Loucy (cell line): ENCODE results near the gene ACADL.

Source experiments
- H2AFZ ChIP-seq: fragments of 200-600 bp; sonication (generic); 2 replicates; pipeline ENCODE4 v1.6.0; 2016; ENCODE audit warnings: antibody characterized with exemption, mild to moderate bottlenecking, low read length, moderate library complexity
- H3F3A ChIP-seq: fragments of 200-600 bp; 2 replicates; pipeline ENCODE4 v1.6.0; 2016; ENCODE audit warnings: antibody characterized with exemption, low read depth, mild to moderate bottlenecking
- H3K27me3 ChIP-seq: fragments of 200-600 bp; sonication (generic); 2 replicates; pipeline ENCODE4 v1.6.1; 2014; ENCODE audit warnings: low read length, mild to moderate bottlenecking; ENCODE audit not compliant: insufficient read depth, poor library complexity, severe bottlenecking
- H3K36me3 ChIP-seq: fragments of 200-600 bp; sonication (generic); 2 replicates; pipeline ENCODE4 v1.6.1; 2016; ENCODE audit warnings: low read length; ENCODE audit not compliant: insufficient read depth
- H3K4me1 ChIP-seq: fragments of 200-600 bp; sonication (generic); 2 replicates; pipeline ENCODE4 v1.5.1; 2014; ENCODE audit warnings: low read length, mild to moderate bottlenecking; ENCODE audit not compliant: insufficient read depth, poor library complexity, severe bottlenecking
- H3K4me2 ChIP-seq: fragments of 200-600 bp; sonication (generic); 2 replicates; pipeline ENCODE4 v1.6.0; 2014; ENCODE audit warnings: antibody characterized with exemption, low read length, low read depth, mild to moderate bottlenecking; ENCODE audit not compliant: poor library complexity, severe bottlenecking
- H3K4me3 ChIP-seq: fragments of 200-600 bp; sonication (generic); 2 replicates; pipeline ENCODE4 v1.5.1; 2014; ENCODE audit warnings: low read length, mild to moderate bottlenecking, mixed read lengths; ENCODE audit not compliant: poor library complexity, severe bottlenecking
- H3K79me2 ChIP-seq: fragments of 200-600 bp; sonication (generic); 2 replicates; pipeline ENCODE4 v1.6.1; 2014; ENCODE audit warnings: low read length; ENCODE audit not compliant: insufficient read depth
- H3K9ac ChIP-seq: fragments of 200-600 bp; sonication (generic); 2 replicates; pipeline ENCODE4 v1.6.0; 2014; ENCODE audit warnings: mild to moderate bottlenecking, low read depth, low read length, moderate library complexity; ENCODE audit not compliant: poor library complexity, severe bottlenecking
- H3K9me2 ChIP-seq: fragments of 200-600 bp; sonication (generic); replicated peaks from 2 replicates; pipeline ENCODE4 v1.6.1; 2016; ENCODE audit warnings: low read depth, low read length, mixed read lengths
- H3K9me3 ChIP-seq: fragments of 200-600 bp; sonication (generic); 2 replicates; pipeline ENCODE4 v1.6.1; 2014; ENCODE audit warnings: mild to moderate bottlenecking, antibody characterized with exemption, low read length, low read depth; ENCODE audit not compliant: insufficient read depth
- H4K20me1 ChIP-seq: fragments of 200-600 bp; sonication (generic); 2 replicates; pipeline ENCODE4 v1.6.0; 2014; ENCODE audit warnings: antibody characterized with exemption, low read length, mild to moderate bottlenecking; ENCODE audit not compliant: insufficient read depth, poor library complexity, severe bottlenecking
- CTCF ChIP-seq: fragments of 200-600 bp; sonication (generic); conservative IDR thresholded peaks from 2 replicates; pipeline ENCODE4 v1.5.1; 2014; ENCODE audit warnings: mild to moderate bottlenecking, antibody characterized with exemption, low read length
- EZH2phosphoT487 ChIP-seq: fragments of 200-600 bp; IDR thresholded peaks from 2 replicates; pipeline ENCODE4 v1.6.1; 2018; ENCODE audit warnings: antibody characterized with exemption, mild to moderate bottlenecking, moderate library complexity, borderline replicate concordance

ACADL gene

GRCh38 chr2:210224941-210225672 is at the start of gene ACADL:
Gene ACADL, minus strand, starts transcription at chr2:210225447. Its CDS starts 184 bp downstream, at chr2:210225263.
- H3K4me1 ChIP-seq, result no peaks in the 10 kb centered on the region
- H3K9ac ChIP-seq, result no peak within 1 kb of the TSS
- H3K79me2 ChIP-seq, result no peaks in the 10 kb centered on the region
- H3K36me3 ChIP-seq, result no peaks in the 10 kb centered on the region
- TF ChIP-seq EZH2phosphoT487 (no peak), CTCF (no peak)
- no peaks in the 10 kb centered on the region for H3F3A ChIP-seq
- H3K4me3 ChIP-seq, result no peak within 1 kb of the TSS
- no peak within 1 kb of the TSS for H2AFZ ChIP-seq
- no peaks in the 10 kb centered on the region for H3K9me3 ChIP-seq
- H3K9me2 ChIP-seq, result no peaks in the 10 kb centered on the region
- no peak within 1 kb of the TSS for H3K4me2 ChIP-seq
- H3K27me3 ChIP-seq, result no peaks in the 10 kb centered on the region
- no peaks in the 10 kb centered on the region for H4K20me1 ChIP-seq

- no peak overlapping the region for H3K9ac ChIP-seq
- H3K9me2 ChIP-seq, result no peaks in the 10 kb centered on the region
- no peak overlapping the region for H3K4me3 ChIP-seq
- H3F3A ChIP-seq, result no peaks in the 10 kb centered on the region
- no peaks in the 10 kb centered on the region for H4K20me1 ChIP-seq
- no peak overlapping the region for H3K4me2 ChIP-seq
- H3K9me3 ChIP-seq, result no peaks in the 10 kb centered on the region
- H3K36me3 ChIP-seq, result no peaks in the 10 kb centered on the region
- no peak for TF ChIP-seq EZH2phosphoT487
- no peak for TF ChIP-seq CTCF
- no peaks in the 10 kb centered on the region for H3K79me2 ChIP-seq
- H3K27me3 ChIP-seq, result no peaks in the 10 kb centered on the region
- no peaks in the 10 kb centered on the region for H3K4me1 ChIP-seq
- H2AFZ ChIP-seq, result no peak overlapping the region
Observed at GRCh38 chr2:210271300-210271699, 46.1 kb upstream of the ACADL start.

DNA sequence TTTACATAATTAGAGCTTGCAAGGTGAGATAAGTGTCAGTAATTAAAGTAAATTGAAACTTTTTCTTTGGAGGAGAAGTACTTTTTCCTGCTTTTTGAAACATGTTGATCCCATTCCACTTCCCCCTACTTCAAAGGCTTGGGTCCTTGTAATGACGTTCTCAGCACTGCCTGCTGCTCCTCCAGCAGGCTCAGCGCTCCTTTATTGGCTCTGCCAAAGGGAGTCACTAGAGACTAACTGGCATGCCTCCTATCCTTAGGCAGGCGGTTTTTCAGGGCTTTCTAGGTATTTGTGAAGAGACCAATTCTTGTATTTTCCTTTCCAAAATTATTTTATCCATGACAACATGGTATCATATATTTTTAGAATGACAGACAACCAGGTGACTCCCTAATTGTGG is 43.9 kb upstream of the ACADL start:
- no peaks in the 10 kb centered on the region for H4K20me1 ChIP-seq
- H3K27me3 ChIP-seq, result no peaks in the 10 kb centered on the region
- H3K4me1 ChIP-seq, result no peaks in the 10 kb centered on the region
- no peak overlapping the region for H3K4me3 ChIP-seq
- H3K9ac ChIP-seq, result no peak overlapping the region
- H3K9me2 ChIP-seq, result no peaks in the 10 kb centered on the region
- no peak for TF ChIP-seq EZH2phosphoT487
- TF ChIP-seq CTCF, result no peak
- no peaks in the 10 kb centered on the region for H3K79me2 ChIP-seq
- H3F3A ChIP-seq, result no peaks in the 10 kb centered on the region
- H3K36me3 ChIP-seq, result no peaks in the 10 kb centered on the region
- no peaks in the 10 kb centered on the region for H3K9me3 ChIP-seq
- no peak overlapping the region for H3K4me2 ChIP-seq
- H2AFZ ChIP-seq, result no peak overlapping the region
